Neural cell (in vitro differentiated cells): ENCODE data around the gene CAPN9. TPM values are rescaled to one million over a fixed set of nuclear protein-coding genes. Genes with fewer than 3 reads are reported as not detected.

Experiments used
- H2AFZ ChIP-seq: fragments of 200-600, 300-800 bp; sonication (generic), shearing (Covaris generic); 2 replicates; pipeline ENCODE4 v1.6.0; 2014; ENCODE audit warnings: low read depth, mild to moderate bottlenecking, antibody characterized with exemption, low read length, moderate library complexity
- H3F3A ChIP-seq: fragments of 200-600 bp; shearing (Covaris generic); 2 replicates; pipeline ENCODE4 v1.6.1; 2016; ENCODE audit warnings: mild to moderate bottlenecking, moderate library complexity, mixed read lengths, antibody characterized with exemption, low read length; ENCODE audit not compliant: insufficient read depth, poor library complexity, severe bottlenecking
- H3K27ac ChIP-seq: fragments of 200-600, 300-800 bp; sonication (generic), shearing (Covaris generic); 2 replicates; pipeline ENCODE4 v1.5.1; 2014; ENCODE audit warnings: mild to moderate bottlenecking, low read length, moderate library complexity
- H3K27me3 ChIP-seq: fragments of 300-800, 200-600 bp; sonication (generic), shearing (Covaris generic); 2 replicates; pipeline ENCODE4 v1.6.0; 2014; ENCODE audit warnings: mild to moderate bottlenecking, low read depth, low read length, moderate library complexity; ENCODE audit not compliant: insufficient read depth
- H3K36me3 ChIP-seq: fragments of 300-800, 200-600 bp; sonication (generic), shearing (Covaris generic); 2 replicates; pipeline ENCODE4 v1.5.1; 2014; ENCODE audit warnings: mild to moderate bottlenecking, antibody characterized with exemption, low read length, moderate library complexity; ENCODE audit not compliant: insufficient read depth
- H3K4me2 ChIP-seq: fragments of 300-800, 200-600 bp; sonication (generic), shearing (Covaris generic); 2 replicates; pipeline ENCODE4 v1.6.0; 2014; ENCODE audit warnings: mild to moderate bottlenecking, low read length
- H3K4me3 ChIP-seq: fragments of 300-800, 200-600 bp; sonication (generic), shearing (Covaris generic); 2 replicates; pipeline ENCODE4 v1.5.1; 2014; ENCODE audit warnings: mild to moderate bottlenecking, low read length, moderate library complexity
- H3K79me2 ChIP-seq: fragments of 200-600 bp; shearing (Covaris generic); replicated peaks from 2 replicates; pipeline ENCODE4 v1.6.0; 2014; ENCODE audit warnings: mild to moderate bottlenecking, low read length, moderate library complexity; ENCODE audit not compliant: insufficient read depth
- H3K9ac ChIP-seq: fragments of 300-800, 200-600 bp; sonication (generic), shearing (Covaris generic); 2 replicates; pipeline ENCODE4 v1.6.1; 2016; ENCODE audit warnings: mild to moderate bottlenecking, low read length, mixed read lengths
- H3K9me2 ChIP-seq: fragments of 200-600 bp; shearing (Covaris generic); 2 replicates; pipeline ENCODE4 v1.6.1; 2016; ENCODE audit warnings: mild to moderate bottlenecking, low read length, mixed read lengths; ENCODE audit not compliant: insufficient read depth
- H3K9me3 ChIP-seq: fragments of 200-600, 300-800 bp; sonication (generic), shearing (Covaris generic); 2 replicates; pipeline ENCODE4 v1.6.1; 2016; ENCODE audit warnings: mild to moderate bottlenecking, mixed run types, low read length, moderate library complexity, mixed read lengths
- H4K20me1 ChIP-seq: fragments of 200-600 bp; shearing (Covaris generic); 2 replicates; pipeline ENCODE4 v1.6.1; 2016; ENCODE audit warnings: mild to moderate bottlenecking, mixed run types; ENCODE audit not compliant: insufficient read depth
- CTCF ChIP-seq: fragments of 450-650 bp; IDR thresholded peaks from 2 replicates; pipeline ENCODE4 v1.5.1; 2014; ENCODE audit warnings: antibody characterized with exemption, mild to moderate bottlenecking, moderate library complexity; ENCODE audit not compliant: poor library complexity, severe bottlenecking
- EP300 ChIP-seq: fragments of 450-650 bp; conservative IDR thresholded peaks from 2 replicates; pipeline ENCODE4 v1.6.1; 2014; ENCODE audit warnings: antibody characterized with exemption, mild to moderate bottlenecking, moderate library complexity; ENCODE audit not compliant: poor library complexity, severe bottlenecking
- EZH2 ChIP-seq: fragments of 200-600, 300-800 bp; shearing (Covaris generic), sonication (generic); IDR thresholded peaks from 2 replicates; pipeline ENCODE4 v1.6.1; 2014; ENCODE audit warnings: antibody characterized with exemption, low read length, borderline replicate concordance, mild to moderate bottlenecking; ENCODE audit not compliant: insufficient read depth, poor library complexity, severe bottlenecking
- MXI1 ChIP-seq: fragments of 450-650 bp; conservative IDR thresholded peaks from 2 replicates; pipeline ENCODE4 v1.6.1; 2014; ENCODE audit warnings: antibody characterized with exemption, mild to moderate bottlenecking; ENCODE audit not compliant: poor library complexity, severe bottlenecking
- POLR2AphosphoS5 ChIP-seq: IDR thresholded peaks from 2 replicates; pipeline ENCODE4 v1.6.1; 2012
- RAD21 ChIP-seq: fragments of 450-650 bp; conservative IDR thresholded peaks from 2 replicates; pipeline ENCODE4 v1.6.1; 2014; ENCODE audit warnings: antibody characterized with exemption, mild to moderate bottlenecking, moderate library complexity
- REST ChIP-seq: IDR thresholded peaks from 2 replicates; pipeline ENCODE4 v1.6.1; 2012; ENCODE audit warnings: borderline replicate concordance
- SMC3 ChIP-seq: fragments of 450-650 bp; conservative IDR thresholded peaks from 2 replicates; pipeline ENCODE4 v1.6.1; 2014; ENCODE audit warnings: antibody characterized with exemption, mild to moderate bottlenecking, moderate library complexity; ENCODE audit not compliant: poor library complexity
- TAF1 ChIP-seq: IDR thresholded peaks from 2 replicates; pipeline ENCODE4 v1.6.1; 2012; ENCODE audit warnings: low read depth
- polyA plus RNA-seq: library from polyadenylated mRNA; depleted of rRNA; stranded (reverse); fragments of >200 nt; gene quantifications from 2 replicates; pipeline ENCODE4 v1.2.3, GENCODE V29; 2014

CAPN9 gene
- polyA plus RNA-seq, 1 donor from 2014 or later, result 0.14 TPM

GRCh38 chr1:230750576-230750975 is 3.4 kb downstream of the CAPN9 start:
- Histone ChIP-seq H3K9me3 (no peaks in the 10 kb centered on the region), H4K20me1 (no peaks in the 10 kb centered on the region), H3K27ac (no peak overlapping the region), H3K4me2 (no peak overlapping the region), H3K4me3 (no peak overlapping the region), H3K9me2 (no peaks in the 10 kb centered on the region), H3K27me3 (no peaks in the 10 kb centered on the region), H3K36me3 (no peaks in the 10 kb centered on the region), H3K79me2 (no peaks in the 10 kb centered on the region), H2AFZ (no peak overlapping the region), H3F3A (no peaks in the 10 kb centered on the region), H3K9ac (no peak overlapping the region)
- TF ChIP-seq EP300 (no peak), MXI1 (no peak), REST (no peak), CTCF (no peak), RAD21 (no peak), SMC3 (no peak), EZH2 (no peak), POLR2AphosphoS5 (no peak), TAF1 (no peak)

- TF ChIP-seq TAF1, result no peak
- TF ChIP-seq MXI1, result no peak
- no peak for TF ChIP-seq EP300
- no peak for TF ChIP-seq REST
- no peak for TF ChIP-seq CTCF
- TF ChIP-seq SMC3, result no peak
- TF ChIP-seq RAD21, result no peak
- no peak for TF ChIP-seq POLR2AphosphoS5
- no peak for TF ChIP-seq EZH2
- Histone ChIP-seq H3K4me2 (no peak overlapping the region), H3K9me3 (no peaks in the 10 kb centered on the region), H3K9ac (no peak overlapping the region), H3K4me3 (no peak overlapping the region), H2AFZ (no peak overlapping the region), H3K27ac (no peak overlapping the region), H3F3A (no peaks in the 10 kb centered on the region), H4K20me1 (no peaks in the 10 kb centered on the region), H3K27me3 (no peaks in the 10 kb centered on the region), H3K9me2 (no peaks in the 10 kb centered on the region), H3K36me3 (no peaks in the 10 kb centered on the region), H3K79me2 (no peaks in the 10 kb centered on the region)
Observed at GRCh38 chr1:230750986-230751625, 3.9 kb downstream of the CAPN9 start.
